Loucy (cell line): ENCODE measurements around the gene DUSP7.

Source experiments
- H2AFZ ChIP-seq: fragments of 200-600 bp; sonication (generic); 2 replicates; pipeline ENCODE4 v1.6.0; 2016; ENCODE audit warnings: antibody characterized with exemption, mild to moderate bottlenecking, low read length, moderate library complexity
- H3F3A ChIP-seq: fragments of 200-600 bp; 2 replicates; pipeline ENCODE4 v1.6.0; 2016; ENCODE audit warnings: antibody characterized with exemption, low read depth, mild to moderate bottlenecking
- H3K27me3 ChIP-seq: fragments of 200-600 bp; sonication (generic); 2 replicates; pipeline ENCODE4 v1.6.1; 2014; ENCODE audit warnings: low read length, mild to moderate bottlenecking; ENCODE audit not compliant: insufficient read depth, poor library complexity, severe bottlenecking
- H3K36me3 ChIP-seq: fragments of 200-600 bp; sonication (generic); 2 replicates; pipeline ENCODE4 v1.6.1; 2016; ENCODE audit warnings: low read length; ENCODE audit not compliant: insufficient read depth
- H3K4me1 ChIP-seq: fragments of 200-600 bp; sonication (generic); 2 replicates; pipeline ENCODE4 v1.5.1; 2014; ENCODE audit warnings: low read length, mild to moderate bottlenecking; ENCODE audit not compliant: insufficient read depth, poor library complexity, severe bottlenecking
- H3K4me2 ChIP-seq: fragments of 200-600 bp; sonication (generic); 2 replicates; pipeline ENCODE4 v1.6.0; 2014; ENCODE audit warnings: antibody characterized with exemption, low read length, low read depth, mild to moderate bottlenecking; ENCODE audit not compliant: poor library complexity, severe bottlenecking
- H3K4me3 ChIP-seq: fragments of 200-600 bp; sonication (generic); 2 replicates; pipeline ENCODE4 v1.5.1; 2014; ENCODE audit warnings: low read length, mild to moderate bottlenecking, mixed read lengths; ENCODE audit not compliant: poor library complexity, severe bottlenecking
- H3K79me2 ChIP-seq: fragments of 200-600 bp; sonication (generic); 2 replicates; pipeline ENCODE4 v1.6.1; 2014; ENCODE audit warnings: low read length; ENCODE audit not compliant: insufficient read depth
- H3K9ac ChIP-seq: fragments of 200-600 bp; sonication (generic); 2 replicates; pipeline ENCODE4 v1.6.0; 2014; ENCODE audit warnings: mild to moderate bottlenecking, low read depth, low read length, moderate library complexity; ENCODE audit not compliant: poor library complexity, severe bottlenecking
- H3K9me2 ChIP-seq: fragments of 200-600 bp; sonication (generic); replicated peaks from 2 replicates; pipeline ENCODE4 v1.6.1; 2016; ENCODE audit warnings: low read depth, low read length, mixed read lengths
- H3K9me3 ChIP-seq: fragments of 200-600 bp; sonication (generic); 2 replicates; pipeline ENCODE4 v1.6.1; 2014; ENCODE audit warnings: mild to moderate bottlenecking, antibody characterized with exemption, low read length, low read depth; ENCODE audit not compliant: insufficient read depth
- H4K20me1 ChIP-seq: fragments of 200-600 bp; sonication (generic); 2 replicates; pipeline ENCODE4 v1.6.0; 2014; ENCODE audit warnings: antibody characterized with exemption, low read length, mild to moderate bottlenecking; ENCODE audit not compliant: insufficient read depth, poor library complexity, severe bottlenecking
- CTCF ChIP-seq: fragments of 200-600 bp; sonication (generic); conservative IDR thresholded peaks from 2 replicates; pipeline ENCODE4 v1.5.1; 2014; ENCODE audit warnings: mild to moderate bottlenecking, antibody characterized with exemption, low read length
- EZH2phosphoT487 ChIP-seq: fragments of 200-600 bp; IDR thresholded peaks from 2 replicates; pipeline ENCODE4 v1.6.1; 2018; ENCODE audit warnings: antibody characterized with exemption, mild to moderate bottlenecking, moderate library complexity, borderline replicate concordance

The DUSP7 gene

GRCh38 chr3:52004906-52005395, 51.4 kb downstream of the DUSP7 start:
- peak overlapping the region; percentile 18 for H3K9ac ChIP-seq
- no peaks in the 10 kb centered on the region for H3K79me2 ChIP-seq
- no peaks in the 10 kb centered on the region for H3K9me2 ChIP-seq
- no peaks in the 10 kb centered on the region for H3K9me3 ChIP-seq
- no peaks in the 10 kb centered on the region for H3K27me3 ChIP-seq
- no peaks in the 10 kb centered on the region for H4K20me1 ChIP-seq
- H2AFZ ChIP-seq: no peak overlapping the region
- no peak overlapping the region for H3K4me3 ChIP-seq
- H3K36me3 ChIP-seq: no peaks in the 10 kb centered on the region
- H3K4me2 ChIP-seq: no peak overlapping the region
- H3K4me1 ChIP-seq: peaks cover 15% of the 10 kb centered on the region
- TF ChIP-seq CTCF: no peak
- TF ChIP-seq EZH2phosphoT487: no peak
- no peaks in the 10 kb centered on the region for H3F3A ChIP-seq

- Histone ChIP-seq H2AFZ (peak overlapping the region; percentile 56; the same call in 1 of the 2 replicates), H3K27me3 (no peaks in the 10 kb centered on the region), H3F3A (no peaks in the 10 kb centered on the region), H3K4me3 (no peak overlapping the region), H3K36me3 (no peaks in the 10 kb centered on the region), H3K79me2 (no peaks in the 10 kb centered on the region), H3K4me1 (peaks cover 15% of the 10 kb centered on the region), H3K9me3 (no peaks in the 10 kb centered on the region), H3K9me2 (no peaks in the 10 kb centered on the region), H3K9ac (peak overlapping the region; percentile 18), H4K20me1 (no peaks in the 10 kb centered on the region), H3K4me2 (peak overlapping the region; percentile 11)
- TF ChIP-seq EZH2phosphoT487: no peak
- TF ChIP-seq CTCF: peak; percentile 55
These were observed 52.1 kb downstream of the DUSP7 start for GRCh38 chr3:52004163-52004787.

GRCh38 chr3:52002748-52003147, 53.6 kb downstream of the DUSP7 start:
- Histone ChIP-seq H3K79me2 (no peaks in the 10 kb centered on the region), H3F3A (no peaks in the 10 kb centered on the region), H3K36me3 (no peaks in the 10 kb centered on the region), H3K4me1 (peaks cover 15% of the 10 kb centered on the region), H3K9ac (no peak overlapping the region), H3K27me3 (no peaks in the 10 kb centered on the region), H4K20me1 (no peaks in the 10 kb centered on the region), H3K9me3 (no peaks in the 10 kb centered on the region), H3K4me3 (no peak overlapping the region), H3K9me2 (no peaks in the 10 kb centered on the region), H3K4me2 (no peak overlapping the region), H2AFZ (no peak overlapping the region)
- no peak for TF ChIP-seq EZH2phosphoT487
- no peak for TF ChIP-seq CTCF
